Heart left ventricle (tissue), 13 donors: ENCODE results near the gene LSR.

Experiments
- CTCF ChIP-seq, 12 donors: fragments of 200-600 bp; sonication (generic) in 4 of 12; IDR thresholded peaks; one replicate each; pipeline versions ENCODE4 v1.5.0 to v1.8.0; 2018 to 2022; ENCODE audit warnings: antibody characterized with exemption in 12 of 12, mild to moderate bottlenecking in 5 of 12
- POLR2A ChIP-seq, 2 donors: fragments of 450-650 bp; IDR thresholded peaks; one replicate each; pipeline ENCODE4 v1.6.1; 2017; ENCODE audit warnings: antibody characterized with exemption in 2 of 2, mild to moderate bottlenecking in 2 of 2, moderate library complexity in 2 of 2
- donor health status: ischemic (EF 13 %, LVEDD 7.1; RV severe dilation, severe dysfunction).
- donor health status: DM: no; HTN: yes; CAD: no.
- donor health status: DM: no; HTN: no; CAD: no.
- donor health status: ischemic (EF 25% LVEDD 6.9; RV normal size, moderate dysfunction).
- donor health status: ischemic (EF 25% LVEDD 5.7; RV mildly dilated, moderate dysfunction).
- donor health status: ischemic (EF 35%, LVEDD 5.7; RV mildly dilated, moderate dysfunction).
- donor health status: nonischemic (EF 11% LVEDD 7.7; RV severe dilation, severe dysfunction).
- donor health status: DM: yes; HTN: yes; CAD: no.
- donor health status: PGD.
- donor health status: ischemic (EF 29% LVEDD 5.4; RV normal size, mild dysfunction).
- donor health status: nonischemic (EF 23%, LVEDD 6.1; RV moderate dilation, normal function).

- TF ChIP-seq CTCF (IDR thresholded peaks at IDR 0.05) (no peak), POLR2A (IDR thresholded peaks at IDR 0.05) (no peak)
Observed at GRCh38 chr19:35266520-35267352, 17.9 kb downstream of the LSR start.
